Pons (tissue), 1 donor: ENCODE results near the gene ELP4.

Source experiments
- DNase-seq: peaks from one replicate; pipeline ENCODE4 v3.0.0-alpha.2; 2016; ENCODE audit warnings: low spot score

ELP4 gene

DNA sequence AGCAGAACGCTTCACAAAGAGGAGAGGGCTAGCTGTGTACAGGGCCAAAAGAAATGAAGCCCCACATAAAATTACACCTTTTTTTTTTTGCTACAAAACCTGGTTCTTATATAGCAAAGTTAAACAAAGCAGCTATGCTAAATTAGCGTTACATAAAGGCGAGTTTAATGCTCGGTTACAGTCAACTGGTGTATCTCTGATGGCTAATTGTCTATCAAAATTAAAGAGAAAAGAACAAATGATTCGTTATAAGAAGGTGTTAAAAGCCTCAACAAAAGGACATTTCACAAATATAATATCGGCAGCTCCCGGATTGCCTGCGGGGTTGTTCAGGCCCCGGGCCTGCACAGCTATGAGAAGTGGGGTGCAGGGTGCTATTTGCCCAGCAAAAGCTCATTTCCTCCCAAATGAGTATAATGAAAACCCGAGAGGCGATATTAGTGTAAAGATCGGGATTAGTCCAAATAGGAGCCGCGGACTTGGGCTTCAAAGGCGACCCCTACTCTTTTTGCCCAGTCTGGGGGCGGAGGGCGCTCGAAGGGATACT, 314.8 kb downstream of the ELP4 start:
- DNase-seq, result no peak

DNA sequence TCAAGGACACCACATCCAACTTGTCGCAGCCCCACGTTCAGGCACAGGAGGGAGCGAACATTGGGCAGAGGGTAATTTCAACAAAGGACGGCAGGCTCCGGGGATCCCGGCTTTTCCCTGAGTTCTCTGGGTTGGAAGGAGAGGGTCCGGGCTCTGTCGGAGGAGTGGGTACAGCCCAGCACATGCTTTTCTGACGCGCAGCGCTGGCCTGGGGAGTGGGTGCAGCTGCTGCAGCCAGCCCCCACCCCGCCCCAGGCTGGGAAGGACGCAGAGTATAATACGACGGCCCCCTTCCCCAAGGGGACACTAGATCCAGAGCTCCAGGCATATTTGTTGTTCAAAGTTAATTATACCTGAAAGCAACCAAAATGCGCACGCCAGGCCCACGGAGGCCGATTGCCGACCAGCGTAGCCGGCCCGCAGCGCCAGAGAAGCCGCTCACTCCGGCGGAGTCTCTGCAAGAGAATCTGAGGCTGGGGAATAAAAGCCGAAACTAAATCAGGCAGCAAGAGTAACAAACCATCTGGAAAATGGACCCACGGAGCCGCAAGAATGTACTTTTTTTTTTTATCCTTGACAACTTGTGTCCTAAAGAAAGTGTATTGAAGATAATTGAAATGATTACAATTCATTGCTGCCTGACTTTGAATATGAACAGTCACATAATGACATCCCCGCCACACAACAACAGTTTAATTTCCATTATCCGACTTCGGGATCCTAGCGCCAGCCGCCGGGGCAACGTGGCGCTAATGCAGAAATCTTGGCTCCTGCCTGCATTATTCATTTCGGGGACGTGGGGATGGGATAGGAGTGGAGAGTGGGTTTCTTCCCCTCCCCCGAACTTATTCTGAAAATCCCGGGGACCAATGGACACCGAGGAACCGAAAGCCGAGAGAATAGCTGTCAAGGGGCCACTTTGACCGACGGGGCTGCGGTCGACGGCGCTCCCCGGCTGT, 315.6 kb downstream of the ELP4 start:
- DNase-seq, result no peak

DNA sequence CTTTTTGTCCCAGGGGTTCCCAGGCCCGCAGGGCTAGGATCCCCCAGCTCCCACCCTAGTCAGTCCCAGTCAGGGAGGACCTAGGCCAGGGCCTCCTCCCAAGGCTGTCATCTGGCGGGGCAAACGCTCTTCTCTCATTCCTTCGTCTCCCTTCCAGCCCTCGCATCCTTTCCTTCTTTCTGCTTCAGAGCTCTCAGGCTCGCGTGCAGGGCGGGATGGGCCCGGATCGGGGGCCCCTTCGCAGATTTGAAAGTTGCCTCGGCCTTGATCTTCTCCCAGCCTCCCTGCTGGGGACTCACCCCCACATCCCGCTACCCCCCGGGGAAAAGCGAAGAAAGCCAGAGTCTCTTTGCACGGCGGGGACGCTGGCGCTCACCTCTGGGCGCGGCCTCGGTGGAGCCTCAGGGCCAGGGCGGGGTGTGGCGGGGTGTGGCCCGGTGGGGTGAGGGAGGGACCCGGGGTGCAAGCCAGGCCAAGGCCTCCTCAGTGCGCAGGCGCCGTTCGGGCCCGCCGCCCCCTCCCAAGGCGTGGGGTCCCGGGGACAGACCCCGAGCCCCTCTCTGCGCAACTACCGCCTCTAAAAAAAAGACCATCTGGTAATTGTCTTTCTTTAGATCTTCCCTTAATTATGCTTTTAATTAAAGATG, 316.4 kb downstream of the ELP4 start:
- no peak for DNase-seq

DNA sequence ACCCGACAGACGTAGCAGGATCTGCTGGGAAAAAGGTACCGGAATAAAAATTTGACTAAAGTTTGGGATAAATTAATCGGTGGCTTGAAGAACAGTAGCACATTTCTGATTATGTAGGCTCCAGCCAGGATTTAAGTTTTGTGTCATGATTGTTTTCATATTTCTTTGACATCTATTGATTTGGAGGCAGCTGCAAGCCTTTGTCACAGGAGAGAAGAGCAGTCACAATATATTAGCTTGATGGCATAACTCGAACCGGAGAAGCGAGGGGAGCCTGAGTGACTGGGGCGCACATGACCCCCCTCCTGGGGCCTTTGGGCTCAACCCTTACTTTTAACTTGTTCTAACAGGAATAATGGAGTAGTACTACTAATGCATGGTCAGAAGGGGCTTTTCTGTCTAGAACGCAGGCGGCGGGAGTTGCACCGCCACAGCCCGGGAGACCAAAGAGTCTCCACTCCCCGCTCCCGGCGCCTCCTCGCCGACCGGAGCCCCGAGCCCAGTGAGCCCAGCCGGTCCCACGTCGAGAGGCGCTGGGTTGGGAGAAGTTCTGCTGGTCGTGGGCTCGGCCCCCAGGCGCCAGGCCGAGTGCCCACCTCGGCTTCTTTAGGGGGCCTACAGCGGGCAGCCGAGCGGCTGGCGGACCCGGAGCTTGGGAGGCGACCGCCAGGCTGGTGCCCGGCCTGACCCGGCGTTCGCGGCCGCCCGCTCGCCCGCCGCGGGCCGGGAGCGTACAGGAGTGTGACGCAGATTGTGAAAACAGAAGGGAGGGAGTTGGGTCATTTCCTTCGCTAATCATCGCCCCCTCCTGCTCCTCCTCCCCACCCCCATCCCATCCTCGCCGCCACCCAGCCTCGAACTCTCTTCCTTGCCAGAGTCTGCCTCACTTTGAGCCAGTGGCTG, 317.2 kb downstream of the ELP4 start:
- DNase-seq, result no peak

DNA sequence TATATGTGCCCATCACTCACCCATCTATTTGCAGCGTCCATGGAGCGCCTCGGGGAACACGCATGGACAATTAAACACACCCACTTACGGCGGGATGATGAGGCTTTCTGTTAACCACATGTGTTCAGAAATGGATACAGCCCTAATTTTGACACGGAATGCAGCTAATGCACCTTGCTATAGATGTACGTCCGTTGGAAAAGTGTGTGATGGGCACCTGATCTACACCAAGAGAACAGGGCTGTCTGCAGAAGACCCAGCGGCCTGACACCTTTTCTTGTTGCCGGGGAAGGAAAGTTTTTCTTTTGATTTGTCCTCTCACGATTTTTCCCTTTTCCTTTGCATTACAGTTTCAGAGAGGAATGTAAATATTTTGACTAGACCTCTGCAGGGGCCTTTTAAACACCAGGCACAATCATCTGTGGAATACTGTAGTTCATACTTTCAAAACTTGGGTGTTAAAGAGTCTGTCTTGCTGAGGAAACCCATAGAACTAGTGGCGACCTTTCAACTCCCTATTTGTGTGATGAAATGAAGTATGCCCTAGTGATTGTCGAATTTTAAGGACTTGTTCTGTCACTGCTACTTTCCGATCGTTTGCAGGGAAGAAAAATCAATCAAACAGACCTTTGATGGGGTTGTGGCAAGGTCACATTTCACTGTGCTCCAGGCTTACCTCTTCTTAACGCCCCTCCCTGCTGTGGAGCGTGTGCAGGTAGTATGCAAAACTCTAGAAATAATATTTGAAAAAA, 318.1 kb downstream of the ELP4 start:
- no peak for DNase-seq

DNA sequence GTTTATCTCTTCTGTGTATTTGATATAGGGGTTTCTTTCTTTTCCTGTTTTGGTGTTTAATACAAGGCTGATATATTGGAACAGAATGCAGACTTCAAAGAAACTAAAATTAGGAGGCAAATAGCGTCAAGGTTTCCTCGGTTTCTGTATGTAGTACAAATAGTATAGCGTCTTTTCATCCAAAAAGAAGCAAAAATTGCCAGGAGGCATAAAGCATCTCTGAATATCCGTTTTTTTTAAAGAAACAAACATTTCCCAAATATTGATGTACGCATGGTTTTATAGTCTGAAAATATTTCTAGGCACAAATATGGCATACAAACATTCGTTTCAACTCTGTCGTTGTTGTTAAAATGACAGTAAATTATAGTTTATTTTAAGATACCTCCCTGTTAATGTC, 318.6 kb downstream of the ELP4 start:
- no peak for DNase-seq

DNA sequence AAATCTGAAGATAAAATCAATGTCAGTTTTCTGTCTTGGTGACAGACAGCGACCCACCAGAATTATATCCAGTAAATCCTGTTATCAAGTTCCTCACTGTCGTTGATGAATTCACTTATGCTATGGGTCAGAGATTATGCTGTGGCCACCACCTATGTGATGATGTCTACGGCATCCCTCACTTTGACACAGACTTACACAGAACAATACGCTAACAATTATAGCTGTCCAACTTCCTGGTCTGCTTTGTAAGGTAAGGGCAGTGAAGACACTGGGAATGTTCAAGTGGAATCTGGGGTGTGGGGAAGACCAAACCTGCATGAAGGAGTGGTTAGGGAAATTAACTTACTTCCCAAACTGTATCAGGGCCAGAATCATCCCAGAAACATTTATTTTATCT, 320.8 kb downstream of the ELP4 start:
- no peak for DNase-seq

DNA sequence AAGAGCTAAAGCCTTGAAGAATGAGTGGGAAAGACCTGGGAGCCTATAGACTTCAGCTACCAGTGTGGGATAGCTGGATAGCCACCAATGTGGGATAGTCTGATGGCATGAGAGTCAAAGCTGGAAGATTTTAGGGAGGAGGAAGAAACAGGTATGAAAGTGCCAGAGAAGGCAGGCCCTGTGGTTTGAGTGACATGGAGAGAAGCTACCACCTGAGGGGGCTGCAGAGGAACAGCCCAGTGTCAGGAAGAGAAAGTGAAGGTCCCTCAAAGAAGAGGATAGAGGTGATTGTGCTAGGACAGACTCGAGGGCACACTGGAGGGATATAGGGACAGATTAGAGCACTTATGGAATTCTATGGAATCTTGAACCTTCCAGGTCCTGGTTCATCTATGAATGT, 324.7 kb downstream of the ELP4 start:
- no peak for DNase-seq
